ENCODE data around the gene BAG3. TPM values are rescaled to one million over a fixed set of nuclear protein-coding genes. Genes with fewer than 3 reads are reported as not detected.
A peak's percentile ranks its signal among the peaks of the same experiment; 100 is the strongest.

The BAG3 gene
- total RNA-seq, 2 experiments from 2014 or later: 1.9 to 2.6 TPM

- intact Hi-C loops (cut with micrococcal nuclease; ENCODE audit: unreplicated experiment): loop anchor here (10.0 kb wide), 1 partner anchor 618 kb away; the partner anchor contains the start of gene EIF3A
- Histone ChIP-seq H3K9me2 (ENCODE audit: insufficient read depth, low read length) (no peaks in the 10 kb centered on the region), H4K20me1 (ENCODE audit: insufficient read depth, low read length) (no peaks in the 10 kb centered on the region), H2AFZ (ENCODE audit: low read length) (peak overlapping the region; percentile 85), H3K27ac (ENCODE audit: low read depth, low read length, poor library complexity, severe bottlenecking) (no peak overlapping the region), H3K4me1 (ENCODE audit: insufficient read depth, low read length, poor library complexity, severe bottlenecking) (peaks cover 51% of the 10 kb centered on the region), H3K36me3 (ENCODE audit: insufficient read depth, low read length) (no peaks in the 10 kb centered on the region), H3K4me3 (ENCODE audit: low read depth, low read length, poor library complexity, severe bottlenecking) (no peak overlapping the region), H3K9me3 (ENCODE audit: low read length) (peaks cover 12% of the 10 kb centered on the region), H3K4me2 (ENCODE audit: low read length) (peak overlapping the region; percentile 41; the same call in 1 of the 2 replicates), H3K79me2 (ENCODE audit: insufficient read depth, low read depth, low read length) (no peaks in the 10 kb centered on the region)
- CTCF ChIA-PET (ENCODE audit: unreplicated experiment): no interaction called here
- no TSS peak for BruUV-seq (replicated peaks)
- TF ChIP-seq CTCF (conservative IDR thresholded peaks at IDR 0.05; ENCODE audit: low read length): no peak
- no peak for TF ChIP-seq EZH2phosphoT487 (IDR thresholded peaks at IDR 0.05; ENCODE audit: borderline replicate concordance, low read depth, low read length)
- no peak for DNase-seq (ENCODE audit: low spot score)
- POLR2A ChIA-PET: interaction anchor here (0.7 to 8.0 kb wide), 9 partner anchors 9 to 171 kb away, joined by 3 to 79 read pairs (median 4); partner anchors contain the start of gene INPP5F
Measured at GRCh38 chr10:119702583-119702982, 51.4 kb downstream of the BAG3 start.

GRCh38 chr10:119703903-119704508 is 52.8 kb downstream of the BAG3 start:
- intact Hi-C loops (cut with micrococcal nuclease; ENCODE audit: unreplicated experiment): loop anchor here (2.0 to 10.0 kb wide), 2 partner anchors 21 to 619 kb away; partner anchors contain the start of gene EIF3A
- Histone ChIP-seq H3K36me3 (ENCODE audit: insufficient read depth, low read length) (no peaks in the 10 kb centered on the region), H4K20me1 (ENCODE audit: insufficient read depth, low read length) (no peaks in the 10 kb centered on the region), H3K9me2 (ENCODE audit: insufficient read depth, low read length) (no peaks in the 10 kb centered on the region), H3K27ac (ENCODE audit: low read depth, low read length, poor library complexity, severe bottlenecking) (peak overlapping the region; percentile 7), H3K4me1 (ENCODE audit: insufficient read depth, low read length, poor library complexity, severe bottlenecking) (peaks cover 54% of the 10 kb centered on the region), H3K9me3 (ENCODE audit: low read length) (peaks cover 14% of the 10 kb centered on the region), H2AFZ (ENCODE audit: low read length) (peak overlapping the region; percentile 83), H3K4me3 (ENCODE audit: low read depth, low read length, poor library complexity, severe bottlenecking) (peak overlapping the region; percentile 8), H3K4me2 (ENCODE audit: low read length) (peak overlapping the region; percentile 59), H3K79me2 (ENCODE audit: insufficient read depth, low read depth, low read length) (no peaks in the 10 kb centered on the region)
- ChIA-PET POLR2A (interaction anchor here (0.6 to 8.0 kb wide), 12 partner anchors 9 to 1649 kb away, joined by 3 to 79 read pairs (median 4); partner anchors contain the start of genes INPP5F and MCMBP), CTCF (ENCODE audit: unreplicated experiment) (interaction anchor here (1.1 kb wide), 1 partner anchor 21 kb away, joined by 5 read pairs; no protein-coding TSS in a partner anchor)
- TF ChIP-seq CTCF (conservative IDR thresholded peaks at IDR 0.05; ENCODE audit: low read length) (no peak), EZH2phosphoT487 (IDR thresholded peaks at IDR 0.05; ENCODE audit: borderline replicate concordance, low read depth, low read length) (no peak)
- BruUV-seq (replicated peaks): no TSS peak
- peak; percentile 55 for DNase-seq (ENCODE audit: low spot score)

GRCh38 chr10:119705434-119705831 is 54.3 kb downstream of the BAG3 start:
- Histone ChIP-seq H3K27ac (ENCODE audit: low read depth, low read length, poor library complexity, severe bottlenecking) (no peak overlapping the region), H3K4me2 (ENCODE audit: low read length) (peak overlapping the region; percentile 59), H3K9me2 (ENCODE audit: insufficient read depth, low read length) (no peaks in the 10 kb centered on the region), H3K4me1 (ENCODE audit: insufficient read depth, low read length, poor library complexity, severe bottlenecking) (peaks cover 48% of the 10 kb centered on the region), H3K4me3 (ENCODE audit: low read depth, low read length, poor library complexity, severe bottlenecking) (no peak overlapping the region), H3K79me2 (ENCODE audit: insufficient read depth, low read depth, low read length) (no peaks in the 10 kb centered on the region), H3K9me3 (ENCODE audit: low read length) (peaks cover 14% of the 10 kb centered on the region), H2AFZ (ENCODE audit: low read length) (peak overlapping the region; percentile 83; the same call in 1 of the 2 replicates), H4K20me1 (ENCODE audit: insufficient read depth, low read length) (no peaks in the 10 kb centered on the region), H3K36me3 (ENCODE audit: insufficient read depth, low read length) (no peaks in the 10 kb centered on the region)
- DNase-seq (ENCODE audit: low spot score): peak; percentile 8
- ChIA-PET CTCF (ENCODE audit: unreplicated experiment) (interaction anchor here (0.6 to 1.1 kb wide), 3 partner anchors 12 to 21 kb away, joined by 3 to 7 read pairs (median 5); no protein-coding TSS in a partner anchor), POLR2A (interaction anchor here (0.7 to 8.0 kb wide), 8 partner anchors 10 to 167 kb away, joined by 3 to 79 read pairs (median 6); partner anchors contain the start of genes INPP5F and MCMBP)
- intact Hi-C loops (cut with micrococcal nuclease; ENCODE audit: unreplicated experiment): loop anchor here (2.0 to 10.0 kb wide), 2 partner anchors 19 to 621 kb away; partner anchors contain the start of gene EIF3A
- TF ChIP-seq CTCF (conservative IDR thresholded peaks at IDR 0.05; ENCODE audit: low read length): no peak
- no peak for TF ChIP-seq EZH2phosphoT487 (IDR thresholded peaks at IDR 0.05; ENCODE audit: borderline replicate concordance, low read depth, low read length)
- BruUV-seq (replicated peaks): no TSS peak
